ENCODE results near the gene CD79B.
A peak's percentile ranks its signal among the peaks of the same experiment; 100 is the strongest.

Gene CD79B

GRCh38 chr17:63950940-63951907, 19.1 kb upstream of the CD79B start:
- TF ChIP-seq CTCF (IDR thresholded peaks at IDR 0.05; ENCODE audit: low read depth, low read length): peak; percentile 11
- no peak for DNase-seq (ENCODE audit: extremely low read depth, low read depth)

- no peak for TF ChIP-seq CTCF (IDR thresholded peaks at IDR 0.05; ENCODE audit: low read depth, low read length)
- no peak for DNase-seq (ENCODE audit: extremely low read depth, low read depth)
These were observed 17.6 kb upstream of the CD79B start for GRCh38 chr17:63949576-63950250.

GRCh38 chr17:63948521-63948920, 16.4 kb upstream of the CD79B start:
- DNase-seq (ENCODE audit: extremely low read depth, low read depth): no peak
- no peak for TF ChIP-seq CTCF (IDR thresholded peaks at IDR 0.05; ENCODE audit: low read depth, low read length)

- no peak for TF ChIP-seq CTCF (IDR thresholded peaks at IDR 0.05; ENCODE audit: low read depth, low read length)
- no peak for DNase-seq (ENCODE audit: extremely low read depth, low read depth)
These were observed 15.7 kb upstream of the CD79B start for GRCh38 chr17:63947711-63948330.

GRCh38 chr17:63946440-63947363, 14.6 kb upstream of the CD79B start:
- DNase-seq (ENCODE audit: extremely low read depth, low read depth): no peak
- peak; percentile 68 for TF ChIP-seq CTCF (IDR thresholded peaks at IDR 0.05; ENCODE audit: low read depth, low read length)

DNA sequence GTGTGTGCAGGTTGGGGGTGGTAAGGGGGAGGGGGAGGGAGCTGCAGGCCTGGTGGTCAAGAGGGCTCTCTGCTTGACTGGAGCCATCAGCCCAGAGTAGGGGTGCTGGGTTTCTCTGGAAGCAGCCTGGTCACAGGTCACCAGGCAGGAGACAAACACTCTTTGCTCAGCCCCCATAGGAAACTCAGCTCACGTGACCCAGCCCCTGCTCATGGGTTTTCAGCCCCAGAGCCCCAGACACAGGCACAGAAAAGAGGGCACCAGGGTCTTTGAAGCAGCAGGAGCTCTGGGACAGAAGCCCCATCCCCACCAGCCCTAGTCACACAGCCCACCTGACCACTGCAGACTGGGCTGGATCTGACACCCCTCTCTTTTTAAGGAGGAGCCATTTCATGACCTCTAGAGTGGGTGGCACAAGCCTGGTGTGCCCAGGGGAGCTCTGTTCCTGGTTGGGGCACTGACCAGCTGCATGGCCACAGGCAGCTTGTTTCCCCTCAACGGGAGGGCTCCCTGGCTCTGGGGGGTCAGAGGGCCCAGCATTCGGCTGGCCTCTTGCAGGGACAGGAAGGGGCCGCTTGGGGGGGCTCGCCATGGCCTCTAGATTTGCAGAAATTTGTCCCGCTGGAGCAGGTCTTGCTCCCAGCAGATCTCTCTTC, 13.8 kb upstream of the CD79B start:
- no peak for DNase-seq (ENCODE audit: extremely low read depth, low read depth)
- TF ChIP-seq CTCF (IDR thresholded peaks at IDR 0.05; ENCODE audit: low read depth, low read length): no peak
